ENCODE measurements around the gene KIAA0825.

The KIAA0825 gene

GRCh38 chr5:94375801-94376200, 242.6 kb downstream of the KIAA0825 start:
- H3K9me3 ChIP-seq (ENCODE audit: control insufficient read depth, insufficient read depth, low read length), result no peaks in the 10 kb centered on the region
- no peak overlapping the region for H3K4me3 ChIP-seq (ENCODE audit: low read depth, low read length)
- no peak overlapping the region for H3K27ac ChIP-seq (ENCODE audit: low read depth, low read length)
- H3K27me3 ChIP-seq (ENCODE audit: control insufficient read depth, insufficient read depth, low read length), result no peaks in the 10 kb centered on the region
- peaks cover 12% of the 10 kb centered on the region for H3K4me1 ChIP-seq (ENCODE audit: control insufficient read depth, insufficient read depth, low read length)
- no peak overlapping the region for H3K9ac ChIP-seq (ENCODE audit: low read depth, low read length)
- no peaks in the 10 kb centered on the region for H3K36me3 ChIP-seq (ENCODE audit: control insufficient read depth, insufficient read depth, low read length)

GRCh38 chr5:94374336-94374735, 244.1 kb downstream of the KIAA0825 start:
- peaks cover 12% of the 10 kb centered on the region for H3K4me1 ChIP-seq (ENCODE audit: control insufficient read depth, insufficient read depth, low read length)
- H3K9ac ChIP-seq (ENCODE audit: low read depth, low read length), result no peak overlapping the region
- no peak overlapping the region for H3K4me3 ChIP-seq (ENCODE audit: low read depth, low read length)
- no peaks in the 10 kb centered on the region for H3K9me3 ChIP-seq (ENCODE audit: control insufficient read depth, insufficient read depth, low read length)
- H3K27ac ChIP-seq (ENCODE audit: low read depth, low read length), result no peak overlapping the region
- no peaks in the 10 kb centered on the region for H3K27me3 ChIP-seq (ENCODE audit: control insufficient read depth, insufficient read depth, low read length)
- H3K36me3 ChIP-seq (ENCODE audit: control insufficient read depth, insufficient read depth, low read length), result no peaks in the 10 kb centered on the region

GRCh38 chr5:94367900-94368299, 250.5 kb downstream of the KIAA0825 start:
- Histone ChIP-seq H3K36me3 (ENCODE audit: control insufficient read depth, insufficient read depth, low read length) (no peaks in the 10 kb centered on the region), H3K27ac (ENCODE audit: low read depth, low read length) (no peak overlapping the region), H3K27me3 (ENCODE audit: control insufficient read depth, insufficient read depth, low read length) (no peaks in the 10 kb centered on the region), H3K9me3 (ENCODE audit: control insufficient read depth, insufficient read depth, low read length) (no peaks in the 10 kb centered on the region), H3K4me3 (ENCODE audit: low read depth, low read length) (no peak overlapping the region), H3K9ac (ENCODE audit: low read depth, low read length) (no peak overlapping the region), H3K4me1 (ENCODE audit: control insufficient read depth, insufficient read depth, low read length) (peaks cover 9% of the 10 kb centered on the region)

GRCh38 chr5:94366811-94367210, 251.6 kb downstream of the KIAA0825 start:
- Histone ChIP-seq H3K36me3 (ENCODE audit: control insufficient read depth, insufficient read depth, low read length) (no peaks in the 10 kb centered on the region), H3K4me3 (ENCODE audit: low read depth, low read length) (no peak overlapping the region), H3K27me3 (ENCODE audit: control insufficient read depth, insufficient read depth, low read length) (no peaks in the 10 kb centered on the region), H3K9me3 (ENCODE audit: control insufficient read depth, insufficient read depth, low read length) (no peaks in the 10 kb centered on the region), H3K9ac (ENCODE audit: low read depth, low read length) (no peak overlapping the region), H3K4me1 (ENCODE audit: control insufficient read depth, insufficient read depth, low read length) (peaks cover 11% of the 10 kb centered on the region), H3K27ac (ENCODE audit: low read depth, low read length) (no peak overlapping the region)

GRCh38 chr5:94362857-94363256, 255.5 kb downstream of the KIAA0825 start:
- Histone ChIP-seq H3K4me3 (ENCODE audit: low read depth, low read length) (peak overlapping the region; percentile 85), H3K27me3 (ENCODE audit: control insufficient read depth, insufficient read depth, low read length) (no peaks in the 10 kb centered on the region), H3K36me3 (ENCODE audit: control insufficient read depth, insufficient read depth, low read length) (peaks cover 18% of the 10 kb centered on the region), H3K27ac (ENCODE audit: low read depth, low read length) (peak overlapping the region; percentile 94), H3K9me3 (ENCODE audit: control insufficient read depth, insufficient read depth, low read length) (no peaks in the 10 kb centered on the region), H3K4me1 (ENCODE audit: control insufficient read depth, insufficient read depth, low read length) (peaks cover 20% of the 10 kb centered on the region), H3K9ac (ENCODE audit: low read depth, low read length) (peak overlapping the region; percentile 49; the same call in 1 of the 2 replicates)

- no peaks in the 10 kb centered on the region for H3K27me3 ChIP-seq (ENCODE audit: control insufficient read depth, insufficient read depth, low read length)
- H3K36me3 ChIP-seq (ENCODE audit: control insufficient read depth, insufficient read depth, low read length), result peaks cover 26% of the 10 kb centered on the region
- peak overlapping the region; percentile 94 for H3K27ac ChIP-seq (ENCODE audit: low read depth, low read length)
- H3K4me1 ChIP-seq (ENCODE audit: control insufficient read depth, insufficient read depth, low read length), result peaks cover 27% of the 10 kb centered on the region
- peak overlapping the region; percentile 89 for H3K9ac ChIP-seq (ENCODE audit: low read depth, low read length)
- H3K4me3 ChIP-seq (ENCODE audit: low read depth, low read length), result peak overlapping the region; percentile 85
- H3K9me3 ChIP-seq (ENCODE audit: control insufficient read depth, insufficient read depth, low read length), result no peaks in the 10 kb centered on the region
Observed at GRCh38 chr5:94361832-94362796, 256.3 kb downstream of the KIAA0825 start.

GRCh38 chr5:94361161-94361560, 257.2 kb downstream of the KIAA0825 start:
- peaks cover 30% of the 10 kb centered on the region for H3K36me3 ChIP-seq (ENCODE audit: control insufficient read depth, insufficient read depth, low read length)
- peak overlapping the region; percentile 89 for H3K9ac ChIP-seq (ENCODE audit: low read depth, low read length)
- peak overlapping the region; percentile 94 for H3K27ac ChIP-seq (ENCODE audit: low read depth, low read length)
- no peaks in the 10 kb centered on the region for H3K9me3 ChIP-seq (ENCODE audit: control insufficient read depth, insufficient read depth, low read length)
- no peaks in the 10 kb centered on the region for H3K27me3 ChIP-seq (ENCODE audit: control insufficient read depth, insufficient read depth, low read length)
- H3K4me3 ChIP-seq (ENCODE audit: low read depth, low read length), result peak overlapping the region; percentile 85
- H3K4me1 ChIP-seq (ENCODE audit: control insufficient read depth, insufficient read depth, low read length), result peaks cover 33% of the 10 kb centered on the region

- Histone ChIP-seq H3K36me3 (ENCODE audit: control insufficient read depth, insufficient read depth, low read length) (peaks cover 36% of the 10 kb centered on the region), H3K4me3 (ENCODE audit: low read depth, low read length) (peak overlapping the region; percentile 85), H3K9me3 (ENCODE audit: control insufficient read depth, insufficient read depth, low read length) (no peaks in the 10 kb centered on the region), H3K9ac (ENCODE audit: low read depth, low read length) (peak overlapping the region; percentile 89), H3K27ac (ENCODE audit: low read depth, low read length) (peak overlapping the region; percentile 94), H3K4me1 (ENCODE audit: control insufficient read depth, insufficient read depth, low read length) (peaks cover 39% of the 10 kb centered on the region), H3K27me3 (ENCODE audit: control insufficient read depth, insufficient read depth, low read length) (no peaks in the 10 kb centered on the region)
Observed at GRCh38 chr5:94360382-94361130, 257.8 kb downstream of the KIAA0825 start.

- H3K9ac ChIP-seq (ENCODE audit: low read depth, low read length), result peak overlapping the region; percentile 89
- H3K27me3 ChIP-seq (ENCODE audit: control insufficient read depth, insufficient read depth, low read length), result no peaks in the 10 kb centered on the region
- H3K36me3 ChIP-seq (ENCODE audit: control insufficient read depth, insufficient read depth, low read length), result peaks cover 39% of the 10 kb centered on the region
- H3K27ac ChIP-seq (ENCODE audit: low read depth, low read length), result peak overlapping the region; percentile 94
- H3K4me1 ChIP-seq (ENCODE audit: control insufficient read depth, insufficient read depth, low read length), result peaks cover 44% of the 10 kb centered on the region
- H3K9me3 ChIP-seq (ENCODE audit: control insufficient read depth, insufficient read depth, low read length), result no peaks in the 10 kb centered on the region
- peak overlapping the region; percentile 85 for H3K4me3 ChIP-seq (ENCODE audit: low read depth, low read length)
Observed at GRCh38 chr5:94359880-94360279, 258.5 kb downstream of the KIAA0825 start.

- H3K4me1 ChIP-seq (ENCODE audit: control insufficient read depth, insufficient read depth, low read length), result peaks cover 60% of the 10 kb centered on the region
- peak overlapping the region; percentile 39 for H3K4me3 ChIP-seq (ENCODE audit: low read depth, low read length)
- no peak overlapping the region; the same call in 1 of the 2 replicates for H3K9ac ChIP-seq (ENCODE audit: low read depth, low read length)
- H3K36me3 ChIP-seq (ENCODE audit: control insufficient read depth, insufficient read depth, low read length), result peaks cover 55% of the 10 kb centered on the region
- no peaks in the 10 kb centered on the region; the same call in 1 of the 2 replicates for H3K9me3 ChIP-seq (ENCODE audit: control insufficient read depth, insufficient read depth, low read length)
- peak overlapping the region; percentile 96 for H3K27ac ChIP-seq (ENCODE audit: low read depth, low read length)
- H3K27me3 ChIP-seq (ENCODE audit: control insufficient read depth, insufficient read depth, low read length), result no peaks in the 10 kb centered on the region
Observed at GRCh38 chr5:94355811-94356210, 262.6 kb downstream of the KIAA0825 start.

Data from HUES48 (cell line).